Activated T-cell treated with anti-CD3 and anti-CD28 coated beads, Interleukin-2, amount 50 U/mL, for 1 hour (primary cell): Measurements from ENCODE around the gene SNTG2.
"Not testable (repeated sequence)": the region's sequence is repeated elsewhere in the genome, so short reads cannot be mapped to it uniquely, and the experiment has no call there.

Experiments used
- DNase-seq: peaks from one replicate; pipeline ENCODE4 v3.0.0-alpha.2; 2020

Gene SNTG2

GRCh38 chr2:1209246-1209645 lies 258.6 kb downstream of the SNTG2 start:
- DNase-seq, result no peak

DNA sequence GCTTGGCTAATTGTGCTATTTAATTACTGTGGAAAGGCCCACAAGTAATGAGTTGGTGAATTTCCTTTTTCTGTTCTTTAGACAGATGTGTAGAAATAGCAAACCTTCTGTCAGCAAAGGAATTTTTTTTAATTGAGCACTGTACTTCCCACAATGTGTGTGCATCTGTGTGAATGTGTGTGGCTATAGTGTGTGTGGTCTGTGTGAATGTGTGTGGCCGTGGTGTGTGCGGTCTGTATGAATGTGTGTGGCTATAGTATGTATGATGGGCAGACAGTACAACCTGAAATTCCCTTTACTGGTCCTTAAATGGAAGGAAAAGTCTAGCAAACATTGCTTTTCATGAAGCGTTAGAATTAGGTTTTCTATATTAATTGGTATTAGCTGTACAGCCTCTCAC lies 259.1 kb downstream of the SNTG2 start:
- DNase-seq, result no peak

DNA sequence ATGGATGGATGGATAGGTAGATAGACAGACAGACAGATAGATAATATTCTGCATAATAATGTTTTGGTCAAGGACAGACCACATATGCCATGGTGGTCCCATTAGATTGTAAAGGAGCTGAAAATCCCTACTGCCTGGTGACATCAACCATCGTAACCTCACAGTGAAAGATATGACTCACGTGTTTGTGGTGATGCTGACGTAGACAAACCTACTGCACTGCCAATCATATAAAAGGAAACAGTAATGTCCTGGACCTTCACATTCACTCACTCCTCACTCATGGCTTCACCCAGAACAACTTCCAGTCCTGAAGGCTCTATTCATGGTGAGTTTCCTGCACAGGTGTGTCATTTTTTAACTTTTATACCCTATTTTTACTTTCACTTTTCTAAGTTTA lies 259.7 kb downstream of the SNTG2 start:
- DNase-seq, result no peak

- DNase-seq, result no peak
Measured at GRCh38 chr2:1219901-1220573, 269.4 kb downstream of the SNTG2 start.

DNA sequence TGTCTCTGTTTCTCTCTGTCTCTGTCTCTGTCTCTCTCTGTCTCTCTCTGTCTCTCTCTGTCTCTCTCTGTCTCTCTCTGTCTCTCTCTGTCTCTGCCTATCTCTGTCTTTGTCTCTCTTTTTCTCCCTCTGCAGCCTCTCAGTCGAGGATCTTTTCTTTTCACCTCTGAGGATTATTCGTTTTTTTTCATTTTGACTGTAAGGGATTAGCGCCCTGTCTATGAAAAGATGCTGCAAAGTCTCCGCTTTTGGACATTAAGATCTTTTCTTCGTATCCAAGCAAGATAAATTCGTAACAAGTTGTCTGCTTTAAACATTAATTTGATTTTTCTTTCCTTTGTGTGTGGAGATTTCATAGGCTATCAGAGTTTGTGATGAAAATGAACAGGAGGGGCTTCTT lies 271.4 kb downstream of the SNTG2 start:
- DNase-seq, result no peak

DNA sequence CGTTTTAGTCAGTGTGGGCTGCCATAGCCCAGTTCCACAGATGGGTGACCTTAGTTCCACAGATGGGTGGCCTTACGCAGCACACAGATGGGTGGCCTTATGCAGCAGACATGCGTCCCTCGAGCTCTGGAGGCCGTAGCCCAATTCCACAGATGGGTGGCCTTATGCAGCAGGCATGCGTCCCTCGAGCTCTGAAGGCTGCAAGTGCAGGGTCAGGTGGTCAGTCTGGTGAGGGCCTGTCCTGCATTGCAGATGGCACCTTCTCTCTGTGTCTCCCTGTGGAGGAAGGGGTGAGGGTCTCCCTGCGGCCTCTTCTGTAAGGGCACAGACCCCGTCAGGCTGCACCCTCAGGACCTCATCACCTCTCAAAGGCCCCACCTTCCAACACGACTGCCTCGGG lies 273.1 kb downstream of the SNTG2 start:
- DNase-seq, result no peak

DNA sequence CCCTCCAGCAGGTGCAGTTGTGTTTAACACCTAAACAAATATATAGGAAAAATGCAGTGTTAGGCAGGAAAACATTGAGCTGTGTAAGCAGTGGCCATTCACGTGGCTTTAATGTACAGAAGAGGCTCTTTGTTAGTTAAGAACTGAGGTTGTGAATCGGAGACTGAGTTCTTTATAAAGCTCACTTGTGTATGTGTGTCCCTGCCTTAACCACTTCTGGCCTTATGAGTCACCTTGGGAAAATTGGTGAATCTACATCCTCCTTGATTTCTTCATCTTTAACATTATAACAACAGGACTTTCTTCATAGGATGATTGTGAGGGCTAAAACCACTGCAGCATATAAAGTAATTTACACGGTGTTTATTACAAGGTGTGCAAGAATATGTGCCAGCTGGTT lies 274.3 kb downstream of the SNTG2 start:
- no peak for DNase-seq

DNA sequence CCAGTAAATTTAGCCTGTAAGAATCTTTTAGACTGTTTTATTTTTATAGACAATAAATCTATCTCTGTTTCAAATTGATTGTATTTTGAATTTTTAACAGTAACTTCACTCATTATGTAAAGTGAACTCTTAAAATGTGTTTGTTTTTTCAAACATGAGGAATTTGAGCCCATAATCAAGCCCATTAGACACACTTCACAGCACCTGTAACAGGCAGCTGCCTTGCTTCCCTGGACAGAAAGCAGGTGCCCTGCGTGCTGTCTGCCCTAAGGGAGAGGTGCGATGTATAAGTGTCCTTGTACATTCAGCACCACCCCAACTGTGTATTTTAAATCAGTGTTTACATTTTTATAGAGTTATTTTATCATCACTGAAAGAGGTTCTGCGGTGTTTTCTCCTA lies 276.1 kb downstream of the SNTG2 start:
- DNase-seq, result no peak

DNA sequence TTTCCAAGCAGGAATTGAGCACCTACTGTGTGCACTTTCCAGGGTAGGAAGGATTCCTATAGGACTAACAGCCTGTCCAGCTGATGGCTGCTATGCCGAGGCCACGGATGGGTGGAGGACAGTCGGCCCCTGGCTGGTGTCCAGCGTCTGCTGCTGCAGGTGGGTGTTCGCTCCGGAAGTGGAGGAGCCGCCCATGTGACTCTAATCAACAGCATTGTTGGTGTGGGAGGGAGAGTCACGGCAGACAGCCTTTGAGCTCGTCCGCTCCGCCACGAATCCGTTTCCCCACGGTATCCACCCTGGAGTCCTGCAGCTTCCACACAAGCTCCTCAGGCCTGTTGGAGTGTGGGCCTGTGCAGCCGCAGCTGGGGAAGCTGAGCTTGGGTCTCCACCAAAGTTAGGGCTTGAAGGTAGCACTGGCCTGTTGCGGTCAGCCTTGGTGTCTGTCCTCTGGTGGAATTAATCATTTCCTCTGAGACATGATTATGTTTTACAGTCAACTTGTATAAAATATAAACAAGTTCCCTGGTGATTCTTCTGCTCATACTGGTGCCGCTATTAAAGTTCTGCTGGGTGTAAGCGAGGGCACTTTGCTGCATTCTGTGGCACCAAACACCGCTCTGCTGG lies 276.7 kb downstream of the SNTG2 start:
- no peak for DNase-seq

- DNase-seq, result not testable (repeated sequence)
Measured at GRCh38 chr2:1229596-1229995, 278.9 kb downstream of the SNTG2 start.

GRCh38 chr2:1230155-1230893 lies 279.7 kb downstream of the SNTG2 start:
- no peak for DNase-seq

DNA sequence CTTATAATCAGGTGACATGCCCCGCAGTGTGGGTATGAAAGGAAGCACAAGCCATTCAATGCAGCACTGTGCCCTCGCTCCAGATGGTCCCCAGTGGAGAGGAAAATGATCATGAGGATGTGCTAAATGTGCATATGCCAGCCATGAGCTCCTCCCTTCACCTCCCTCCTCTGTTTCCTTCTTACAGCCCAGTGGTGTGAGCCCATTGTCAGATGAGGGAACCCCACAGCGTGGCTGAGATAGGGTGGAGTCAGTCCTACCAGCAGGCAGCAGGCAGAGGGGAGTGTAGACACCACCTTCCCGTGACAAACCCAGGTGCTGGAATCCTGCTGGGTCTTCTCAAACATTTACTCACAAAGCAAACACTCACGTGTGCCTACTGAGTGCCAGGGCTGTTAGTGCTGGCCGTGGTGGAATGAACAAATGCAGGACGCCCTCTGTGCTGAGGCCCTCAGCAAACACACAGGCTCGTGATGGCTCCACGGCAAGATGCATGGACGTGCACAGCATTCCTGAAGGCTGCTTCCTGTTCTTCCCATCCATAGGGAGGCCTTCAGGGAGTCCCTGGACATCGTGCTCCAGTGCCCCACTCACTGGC lies 280.9 kb downstream of the SNTG2 start:
- DNase-seq, result no peak

DNA sequence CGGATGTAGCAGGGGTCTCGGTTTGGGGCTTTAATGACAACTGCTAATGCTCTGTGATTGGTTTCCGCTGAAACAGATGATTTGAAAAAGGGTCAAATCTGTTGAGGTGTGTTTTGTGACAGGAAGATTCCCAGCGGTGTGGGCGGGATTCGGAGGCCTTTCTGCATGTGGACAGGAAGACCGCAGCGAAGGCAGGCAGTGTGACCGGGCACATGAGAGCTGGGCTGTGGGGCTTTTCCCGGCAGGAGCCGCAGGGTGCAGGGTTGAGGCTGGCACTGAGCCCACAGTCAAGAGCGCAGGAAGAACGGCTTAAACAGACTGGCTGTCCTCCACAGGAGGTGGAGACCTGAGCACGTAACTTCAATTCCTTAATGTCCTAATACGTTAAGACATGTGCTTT lies 282.6 kb downstream of the SNTG2 start:
- no peak for DNase-seq

DNA sequence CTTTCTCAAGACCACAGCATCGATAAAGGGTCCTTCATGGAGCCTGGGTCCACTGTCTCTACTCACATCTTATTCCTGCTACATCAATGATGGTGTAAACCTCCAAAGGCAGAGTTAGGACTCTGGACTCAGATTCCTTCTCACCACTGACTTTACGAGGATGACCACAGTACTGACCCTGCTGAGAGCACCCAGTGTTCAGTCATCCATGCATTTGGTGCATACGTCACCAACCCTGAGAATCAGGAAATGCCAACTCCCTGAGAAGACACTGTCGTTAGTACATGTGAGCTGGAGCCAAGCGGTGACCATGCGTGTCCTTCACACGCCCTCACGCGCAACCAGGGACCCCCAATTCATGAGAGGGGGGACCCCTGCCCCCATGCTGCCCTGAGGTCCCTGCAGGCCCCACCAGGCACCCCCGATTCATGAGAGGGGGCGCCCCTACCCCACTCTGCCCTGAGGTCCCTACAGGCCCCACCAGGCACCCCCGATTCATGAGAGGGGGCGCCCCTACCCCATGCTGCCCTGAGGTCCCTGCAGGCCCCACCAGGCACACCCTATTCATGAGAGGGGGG lies 284.2 kb downstream of the SNTG2 start:
- no peak for DNase-seq

- DNase-seq, result no peak
Measured at GRCh38 chr2:1235806-1236205, 285.2 kb downstream of the SNTG2 start.

DNA sequence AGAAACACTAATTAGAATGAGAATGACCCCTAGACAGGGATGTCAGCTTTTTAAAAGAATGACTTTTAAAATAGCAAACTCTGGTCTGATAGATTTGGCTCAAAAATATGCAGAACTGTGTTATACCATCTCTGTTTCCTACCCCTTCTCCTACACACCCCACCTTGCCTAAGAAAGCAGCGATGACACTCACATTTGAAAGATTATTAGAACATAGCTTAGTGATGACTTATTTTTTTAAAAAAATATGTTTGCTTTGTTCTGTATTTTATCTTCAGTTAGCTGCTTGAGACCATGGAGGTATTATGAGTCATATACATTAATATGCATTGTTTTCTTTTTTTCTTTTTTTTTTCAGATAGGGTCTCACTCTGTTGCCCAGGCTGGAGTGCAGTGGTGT lies 286.0 kb downstream of the SNTG2 start:
- no peak for DNase-seq

DNA sequence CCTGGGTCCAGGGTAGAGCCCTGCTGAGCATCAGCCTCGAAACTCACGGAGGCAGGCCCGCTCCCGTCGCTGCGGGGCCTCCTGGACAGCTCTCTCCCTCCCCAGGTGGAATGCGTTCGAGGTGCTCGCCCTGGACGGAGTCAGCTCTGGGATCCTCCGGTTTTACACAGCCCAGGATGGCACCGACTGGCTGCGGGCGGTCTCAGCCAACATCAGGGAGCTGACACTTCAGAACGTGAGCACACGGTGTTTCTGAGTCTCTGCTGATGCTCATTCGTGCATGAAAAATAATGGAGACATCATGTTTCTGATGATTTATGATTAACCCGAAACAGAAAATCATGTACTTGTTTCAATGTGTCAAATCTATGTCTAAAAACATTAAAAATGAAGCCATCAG lies 287.1 kb downstream of the SNTG2 start:
- DNase-seq, result no peak

- no peak for DNase-seq
Measured at GRCh38 chr2:1238598-1239138, 288.0 kb downstream of the SNTG2 start.

DNA sequence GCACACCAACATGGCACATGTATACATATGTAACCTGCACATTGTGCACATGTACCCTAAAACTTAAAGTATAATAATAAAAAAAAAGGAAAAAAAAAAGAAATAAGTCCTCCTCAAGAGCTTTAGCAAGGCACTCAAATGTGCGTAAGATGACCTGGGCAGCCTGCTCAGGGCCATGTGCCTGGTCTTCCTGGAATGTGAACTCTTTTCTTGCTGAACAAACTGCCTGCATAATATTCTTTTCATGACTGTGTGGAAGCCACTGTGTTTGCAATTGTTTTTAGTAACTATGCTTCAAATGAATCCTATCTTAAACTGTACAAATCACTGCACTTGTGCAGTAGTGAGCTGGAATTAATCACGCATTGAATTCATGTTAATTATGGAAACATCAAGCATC lies 294.5 kb downstream of the SNTG2 start:
- DNase-seq, result no peak

GRCh38 chr2:1246239-1246638 lies 295.6 kb downstream of the SNTG2 start:
- no peak for DNase-seq

DNA sequence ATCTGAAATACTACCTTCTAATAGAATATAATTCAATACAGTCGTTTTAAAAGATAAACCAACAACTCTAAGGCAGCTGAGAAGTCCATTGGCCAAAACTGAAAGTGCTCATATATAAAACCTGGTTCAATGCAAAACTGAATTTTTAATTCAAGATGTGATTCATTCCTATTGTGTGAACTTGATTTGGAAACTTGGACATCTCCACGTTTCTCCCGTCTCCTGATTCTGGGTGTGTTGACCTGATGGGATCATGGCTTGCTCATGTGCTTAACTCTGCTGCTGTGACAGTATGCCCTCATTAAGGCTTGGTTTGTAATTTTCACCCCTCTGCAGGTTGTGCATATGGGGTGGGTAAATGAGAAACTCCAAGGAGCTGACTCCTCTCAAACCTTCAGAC lies 296.3 kb downstream of the SNTG2 start:
- no peak for DNase-seq

DNA sequence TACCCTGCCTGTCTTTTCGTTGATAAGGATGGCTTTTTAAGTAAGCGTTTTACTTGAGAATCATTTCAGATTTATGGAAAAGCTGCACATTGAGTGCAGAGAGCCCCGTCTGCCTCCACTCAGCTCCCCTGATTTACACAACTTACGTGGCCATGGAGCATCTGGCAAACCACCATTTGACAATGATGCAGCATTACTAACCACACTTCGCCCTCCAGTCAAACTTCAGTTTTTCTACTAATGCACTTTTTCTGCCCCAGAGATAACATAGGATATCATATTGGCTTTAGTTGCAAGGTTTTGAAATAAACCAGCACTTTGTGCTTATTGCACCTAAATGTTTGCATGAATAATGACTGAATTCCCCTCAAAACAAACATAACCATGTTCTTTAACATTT lies 297.5 kb downstream of the SNTG2 start:
- DNase-seq, result no peak
